Superior temporal gyrus (tissue), 1 donor: ENCODE data around the gene GPC6.

Experiments
- DNase-seq: peaks from one replicate; pipeline ENCODE4 v3.0.0-alpha.2; 2016; ENCODE audit errors: extremely low spot score

The GPC6 gene

GRCh38 chr13:93368718-93369117 lies 142.1 kb downstream of the GPC6 start:
- DNase-seq: no peak

GRCh38 chr13:93372856-93373255 lies 146.2 kb downstream of the GPC6 start:
- DNase-seq: no peak

GRCh38 chr13:93375491-93375890 lies 148.9 kb downstream of the GPC6 start:
- DNase-seq: no peak

GRCh38 chr13:93377196-93377595 lies 150.6 kb downstream of the GPC6 start:
- no peak for DNase-seq

GRCh38 chr13:93378184-93378583 lies 151.6 kb downstream of the GPC6 start:
- no peak for DNase-seq

GRCh38 chr13:93386116-93386515 lies 159.5 kb downstream of the GPC6 start:
- DNase-seq: no peak

- DNase-seq: no peak
Measured at GRCh38 chr13:93388701-93389100, 162.1 kb downstream of the GPC6 start.

GRCh38 chr13:93397619-93398018 lies 171.0 kb downstream of the GPC6 start:
- DNase-seq: no peak

- no peak for DNase-seq
Measured at GRCh38 chr13:93398167-93399035, 171.8 kb downstream of the GPC6 start.

- no peak for DNase-seq
Measured at GRCh38 chr13:93399212-93399611, 172.6 kb downstream of the GPC6 start.

- no peak for DNase-seq
Measured at GRCh38 chr13:93406136-93406535, 179.5 kb downstream of the GPC6 start.

- no peak for DNase-seq
Measured at GRCh38 chr13:93407551-93407950, 180.9 kb downstream of the GPC6 start.

GRCh38 chr13:93409001-93409400 lies 182.4 kb downstream of the GPC6 start:
- no peak for DNase-seq

- DNase-seq: no peak
Measured at GRCh38 chr13:93409816-93410215, 183.2 kb downstream of the GPC6 start.

- no peak for DNase-seq
Measured at GRCh38 chr13:93411186-93411680, 184.6 kb downstream of the GPC6 start.

- no peak for DNase-seq
Measured at GRCh38 chr13:93412676-93413075, 186.1 kb downstream of the GPC6 start.

GRCh38 chr13:93413972-93414717 lies 187.5 kb downstream of the GPC6 start:
- DNase-seq: no peak

GRCh38 chr13:93416736-93417355 lies 190.2 kb downstream of the GPC6 start:
- no peak for DNase-seq

GRCh38 chr13:93418398-93418797 lies 191.8 kb downstream of the GPC6 start:
- DNase-seq: no peak

- DNase-seq: no peak
Measured at GRCh38 chr13:93420206-93420605, 193.6 kb downstream of the GPC6 start.

GRCh38 chr13:93420887-93421286 lies 194.3 kb downstream of the GPC6 start:
- no peak for DNase-seq

GRCh38 chr13:93422980-93423543 lies 196.5 kb downstream of the GPC6 start:
- DNase-seq: no peak
